Right lobe of liver (tissue), 6 donors: Measurements from ENCODE around the gene SPATA3. TPM values are rescaled to one million over a fixed set of nuclear protein-coding genes. Genes with fewer than 3 reads are reported as not detected.

Experiments
- ATAC-seq, 4 donors: fragments of 200-7000 bp; cut with Tn5 transposase; one replicate each; pipeline ENCODE4 v1.9.1; 2020; ENCODE audit warnings: mild to moderate bottlenecking in 4 of 4, moderate library complexity in 4 of 4
- DNase-seq, 3 donors: peaks; one replicate each; pipeline ENCODE4 v3.0.0-alpha.2; 2020
- H3K27ac ChIP-seq, 3 donors: fragments of 200-600 bp; one replicate each; pipeline ENCODE4 v1.8.0; 2022
- H3K27me3 ChIP-seq, 2 donors: fragments of 200-600 bp; one replicate each; pipeline ENCODE4 v1.8.0; 2022
- H3K36me3 ChIP-seq, 4 donors: fragments of 200-600 bp; sonication (generic) in 1 of 4; one replicate each; pipeline versions ENCODE4 v1.5.1 to v1.8.0; 2017 to 2022; ENCODE audit warnings: control low read depth in 1 of 4
- H3K4me1 ChIP-seq, 4 donors: fragments of 200-600 bp; sonication (generic) in 1 of 4; one replicate each; pipeline versions ENCODE4 v1.5.1 to v1.8.0; 2017 to 2022; ENCODE audit warnings: control low read depth in 1 of 4
- H3K4me3 ChIP-seq, 3 donors: fragments of 200-600 bp; one replicate each; pipeline ENCODE4 v1.8.0; 2022
- H3K9me3 ChIP-seq, 4 donors: fragments of 200-600 bp; sonication (generic) in 1 of 4; one replicate each; pipeline versions ENCODE4 v1.5.1 to v1.8.0; 2017 to 2022; ENCODE audit warnings: control low read depth in 1 of 4
- POLR2A ChIP-seq: fragments of 450-650 bp; IDR thresholded peaks from one replicate; pipeline ENCODE4 v1.6.1; 2017; ENCODE audit warnings: antibody characterized with exemption, mild to moderate bottlenecking
- WGBS: methylation state at CpG from one replicate; pipeline ENCODE4 v1.1.6; 2018; ENCODE audit warnings: low coverage, low lambda C conversion rate; ENCODE audit not compliant: insufficient coverage; ENCODE audit errors: missing lambda C conversion rate; 5-methylcytosine and 5-hydroxymethylcytosine counted together
- intact Hi-C, 2 donors: fragments of 100-400 bp; cut with DNase I; formaldehyde crosslinking; loops; one replicate each; pipeline versions ENCODE4 v1.11.2 to v1.14.1; 2022
- total RNA-seq, 6 experiments: library from RNA; depleted of rRNA in 2 of 6; stranded (reverse); fragments of >200 nt in 2 of 6; fragmentation: NEBNext Ultra II Directional in 3 of 6; extraction: Animal tissue kit (Norgen Biotek cat#: 25700) in 3 of 6; gene quantifications; one replicate each; pipeline versions ENCODE4 v1.1.0 to v1.2.4, GENCODE V29; 2016 to 2023
- TF ChIP-seq, protein P1 (sequence below), 4 donors: fragments of 200-600 bp in 3 of 4; fragments of 450-650 bp in 1 of 4; IDR thresholded peaks; one replicate each; pipeline versions ENCODE4 v1.5.1 to v1.8.0; 2016 to 2022; ENCODE audit warnings: antibody characterized with exemption in 4 of 4, mild to moderate bottlenecking in 2 of 4
- donor health status: DM: no; HTN: yes; CAD: no.
- donor health status: DM: no; HTN: no; CAD: no.
- donor health status: DM: no; HTN: no; CAD: no.
- donor health status: DM: no; HTN: yes; CAD: no.
- donor health status: DM: no; HTN: yes; CAD: no.

SPATA3 gene
- total RNA-seq, 6 experiments from 2014 or later = not detected

DNA sequence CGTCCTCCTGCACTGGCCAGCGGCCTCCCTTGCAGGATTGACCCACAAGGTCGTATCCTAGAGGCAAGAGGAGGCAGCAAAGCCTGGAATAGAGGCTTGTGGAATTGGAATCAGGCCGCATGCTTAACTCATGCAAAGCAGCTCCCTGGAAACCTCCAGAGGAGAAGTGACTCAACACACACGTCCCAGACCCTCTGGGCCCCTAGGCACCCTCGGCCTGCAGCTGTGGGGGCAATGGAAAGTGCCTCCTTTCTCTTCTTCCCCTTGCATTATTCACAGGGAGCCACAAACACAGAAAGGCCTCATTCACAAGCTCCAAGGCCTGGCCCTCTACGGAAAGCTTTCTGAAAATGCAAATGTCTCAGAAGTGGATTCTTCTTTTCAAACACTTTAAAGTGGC is 19.6 kb downstream of the SPATA3 start:
- Histone ChIP-seq H3K27me3 (no peaks in the 10 kb centered on the region), H3K4me3 (no peak overlapping the region), H3K9me3 (no peaks in the 10 kb centered on the region), H3K4me1 (peaks cover 0 to 7% (median 0%) of the 10 kb centered on the region in 4 donors), H3K36me3 (no peaks in the 10 kb centered on the region), H3K27ac (no peak overlapping the region)
- no peak for DNase-seq
- TF ChIP-seq POLR2A = no peak
- TF ChIP-seq, protein P1, sequence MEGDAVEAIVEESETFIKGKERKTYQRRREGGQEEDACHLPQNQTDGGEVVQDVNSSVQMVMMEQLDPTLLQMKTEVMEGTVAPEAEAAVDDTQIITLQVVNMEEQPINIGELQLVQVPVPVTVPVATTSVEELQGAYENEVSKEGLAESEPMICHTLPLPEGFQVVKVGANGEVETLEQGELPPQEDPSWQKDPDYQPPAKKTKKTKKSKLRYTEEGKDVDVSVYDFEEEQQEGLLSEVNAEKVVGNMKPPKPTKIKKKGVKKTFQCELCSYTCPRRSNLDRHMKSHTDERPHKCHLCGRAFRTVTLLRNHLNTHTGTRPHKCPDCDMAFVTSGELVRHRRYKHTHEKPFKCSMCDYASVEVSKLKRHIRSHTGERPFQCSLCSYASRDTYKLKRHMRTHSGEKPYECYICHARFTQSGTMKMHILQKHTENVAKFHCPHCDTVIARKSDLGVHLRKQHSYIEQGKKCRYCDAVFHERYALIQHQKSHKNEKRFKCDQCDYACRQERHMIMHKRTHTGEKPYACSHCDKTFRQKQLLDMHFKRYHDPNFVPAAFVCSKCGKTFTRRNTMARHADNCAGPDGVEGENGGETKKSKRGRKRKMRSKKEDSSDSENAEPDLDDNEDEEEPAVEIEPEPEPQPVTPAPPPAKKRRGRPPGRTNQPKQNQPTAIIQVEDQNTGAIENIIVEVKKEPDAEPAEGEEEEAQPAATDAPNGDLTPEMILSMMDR (IDR thresholded peaks at IDR 0.05) = no peak
- intact Hi-C loops = no loop called here
- no CpG with 5 or more reads among the region's 7 CpGs for WGBS
- no peak for ATAC-seq

DNA sequence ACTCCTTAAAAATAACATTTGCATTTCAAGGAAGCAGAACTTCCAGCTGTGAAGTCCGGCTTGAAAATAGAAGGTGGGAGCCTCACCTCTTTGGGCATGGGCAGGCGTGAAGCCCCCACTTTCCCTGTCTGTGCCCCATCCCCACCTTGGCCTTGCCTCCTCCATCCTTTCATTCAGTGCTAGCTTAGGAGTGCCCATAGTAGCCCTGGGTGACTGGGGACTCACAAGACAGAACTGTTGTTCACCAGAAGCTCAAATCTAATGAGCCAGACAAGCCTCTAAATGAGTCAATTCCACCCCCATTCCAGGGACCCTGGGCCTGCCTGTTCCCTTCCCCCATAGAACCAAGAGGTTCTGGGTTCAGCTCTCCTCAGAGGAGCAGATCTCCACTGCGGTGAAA is 20.0 kb downstream of the SPATA3 start:
- Histone ChIP-seq H3K27me3 (no peaks in the 10 kb centered on the region), H3K27ac (no peak overlapping the region), H3K4me3 (no peak overlapping the region), H3K36me3 (no peaks in the 10 kb centered on the region), H3K9me3 (no peaks in the 10 kb centered on the region), H3K4me1 (peaks cover 0 to 7% (median 0%) of the 10 kb centered on the region in 4 donors)
- TF ChIP-seq, protein P1 (IDR thresholded peaks at IDR 0.05) = no peak
- TF ChIP-seq POLR2A = no peak
- intact Hi-C loops = no loop called here
- WGBS = no CpG with 5 or more reads among the region's 3 CpGs
- no peak for DNase-seq
- no peak for ATAC-seq

DNA sequence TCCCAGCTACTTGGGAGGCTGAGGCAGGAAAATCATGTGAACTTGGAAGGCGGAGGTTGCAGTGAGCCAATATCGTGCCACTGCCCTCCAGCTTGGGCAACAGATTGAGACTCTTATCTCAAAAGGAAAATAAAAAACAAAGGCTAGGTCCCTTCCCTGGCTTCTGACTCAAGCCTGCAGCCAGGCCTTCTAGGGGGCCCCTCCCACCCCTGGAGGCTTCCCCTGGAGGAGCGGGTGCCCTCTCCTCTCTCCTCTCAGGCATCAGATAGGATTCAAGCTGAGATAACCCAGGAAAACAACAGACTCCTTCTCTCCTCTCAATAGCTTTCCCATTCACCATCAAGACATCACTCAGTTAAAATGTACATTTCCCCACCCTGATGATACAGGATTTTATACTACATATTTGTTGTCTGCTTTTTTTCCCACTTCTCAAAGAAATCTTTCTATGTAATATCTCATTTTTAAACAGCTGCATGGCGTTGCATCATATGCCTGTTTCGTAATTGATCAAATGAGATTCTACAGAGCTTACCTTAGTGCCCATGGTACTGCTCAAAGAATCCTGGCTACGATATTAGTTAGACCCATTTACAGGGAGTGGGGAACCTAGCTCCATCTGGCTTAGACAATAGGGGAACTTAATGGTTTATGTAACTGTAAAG is 20.8 kb downstream of the SPATA3 start:
- no peaks in the 10 kb centered on the region for H3K36me3 ChIP-seq
- H3K27ac ChIP-seq = no peak overlapping the region
- ATAC-seq = peak; percentile 41 to 74 (median 60)
- H3K4me1 ChIP-seq = peaks cover 0 to 7% (median 0%) of the 10 kb centered on the region in 4 donors
- no peaks in the 10 kb centered on the region for H3K27me3 ChIP-seq
- DNase-seq = no peak
- intact Hi-C loops = no loop called here
- H3K4me3 ChIP-seq = no peak overlapping the region
- WGBS = 47% methylated on average over 5 of the region's 6 CpGs
- H3K9me3 ChIP-seq = no peaks in the 10 kb centered on the region
- TF ChIP-seq, protein P1 (IDR thresholded peaks at IDR 0.05) = no peak
- TF ChIP-seq POLR2A = no peak

DNA sequence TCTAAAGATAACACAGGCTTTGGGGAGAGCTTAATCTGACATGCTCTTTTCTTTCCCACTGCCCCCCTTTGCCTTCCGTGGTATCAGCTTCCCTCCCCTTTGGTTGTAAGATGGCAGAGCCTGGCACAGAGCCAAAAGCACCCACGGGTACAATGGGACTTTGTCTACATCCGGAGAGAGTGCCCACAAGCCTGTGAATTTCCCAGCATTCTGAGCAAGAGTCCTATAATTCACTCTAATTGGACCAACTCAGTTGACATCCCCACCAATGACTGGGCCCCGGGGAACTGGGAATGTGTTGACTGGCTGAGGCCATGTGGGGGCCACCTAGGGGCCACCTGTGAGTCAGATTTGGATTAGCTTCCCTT is 21.3 kb downstream of the SPATA3 start:
- H3K4me1 ChIP-seq = peaks cover 0 to 7% (median 0%) of the 10 kb centered on the region in 4 donors
- no peaks in the 10 kb centered on the region for H3K36me3 ChIP-seq
- H3K4me3 ChIP-seq = no peak overlapping the region
- 0% methylated on average over 2 of the region's 4 CpGs for WGBS
- ATAC-seq (no peak), DNase-seq (no peak)
- H3K9me3 ChIP-seq = no peaks in the 10 kb centered on the region
- H3K27me3 ChIP-seq = no peaks in the 10 kb centered on the region
- TF ChIP-seq, protein P1 (IDR thresholded peaks at IDR 0.05) = no peak
- TF ChIP-seq POLR2A = no peak
- intact Hi-C loops = no loop called here
- H3K27ac ChIP-seq = no peak overlapping the region
